Stimulated activated CD8-positive, alpha-beta memory T cell treated with anti-CD3 and anti-CD28 coated beads, Interleukin-2, amount 100 ng/mL, for 1 hour (primary cell): ENCODE data around the gene COL6A3.

ENCODE experiments used
- DNase-seq, 2 donors: peaks; one replicate each; pipeline ENCODE4 v3.0.0-alpha.2; 2020; ENCODE audit warnings: low read depth in 2 of 2

The COL6A3 gene, protein sequence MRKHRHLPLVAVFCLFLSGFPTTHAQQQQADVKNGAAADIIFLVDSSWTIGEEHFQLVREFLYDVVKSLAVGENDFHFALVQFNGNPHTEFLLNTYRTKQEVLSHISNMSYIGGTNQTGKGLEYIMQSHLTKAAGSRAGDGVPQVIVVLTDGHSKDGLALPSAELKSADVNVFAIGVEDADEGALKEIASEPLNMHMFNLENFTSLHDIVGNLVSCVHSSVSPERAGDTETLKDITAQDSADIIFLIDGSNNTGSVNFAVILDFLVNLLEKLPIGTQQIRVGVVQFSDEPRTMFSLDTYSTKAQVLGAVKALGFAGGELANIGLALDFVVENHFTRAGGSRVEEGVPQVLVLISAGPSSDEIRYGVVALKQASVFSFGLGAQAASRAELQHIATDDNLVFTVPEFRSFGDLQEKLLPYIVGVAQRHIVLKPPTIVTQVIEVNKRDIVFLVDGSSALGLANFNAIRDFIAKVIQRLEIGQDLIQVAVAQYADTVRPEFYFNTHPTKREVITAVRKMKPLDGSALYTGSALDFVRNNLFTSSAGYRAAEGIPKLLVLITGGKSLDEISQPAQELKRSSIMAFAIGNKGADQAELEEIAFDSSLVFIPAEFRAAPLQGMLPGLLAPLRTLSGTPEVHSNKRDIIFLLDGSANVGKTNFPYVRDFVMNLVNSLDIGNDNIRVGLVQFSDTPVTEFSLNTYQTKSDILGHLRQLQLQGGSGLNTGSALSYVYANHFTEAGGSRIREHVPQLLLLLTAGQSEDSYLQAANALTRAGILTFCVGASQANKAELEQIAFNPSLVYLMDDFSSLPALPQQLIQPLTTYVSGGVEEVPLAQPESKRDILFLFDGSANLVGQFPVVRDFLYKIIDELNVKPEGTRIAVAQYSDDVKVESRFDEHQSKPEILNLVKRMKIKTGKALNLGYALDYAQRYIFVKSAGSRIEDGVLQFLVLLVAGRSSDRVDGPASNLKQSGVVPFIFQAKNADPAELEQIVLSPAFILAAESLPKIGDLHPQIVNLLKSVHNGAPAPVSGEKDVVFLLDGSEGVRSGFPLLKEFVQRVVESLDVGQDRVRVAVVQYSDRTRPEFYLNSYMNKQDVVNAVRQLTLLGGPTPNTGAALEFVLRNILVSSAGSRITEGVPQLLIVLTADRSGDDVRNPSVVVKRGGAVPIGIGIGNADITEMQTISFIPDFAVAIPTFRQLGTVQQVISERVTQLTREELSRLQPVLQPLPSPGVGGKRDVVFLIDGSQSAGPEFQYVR (N-terminal part only)

DNA sequence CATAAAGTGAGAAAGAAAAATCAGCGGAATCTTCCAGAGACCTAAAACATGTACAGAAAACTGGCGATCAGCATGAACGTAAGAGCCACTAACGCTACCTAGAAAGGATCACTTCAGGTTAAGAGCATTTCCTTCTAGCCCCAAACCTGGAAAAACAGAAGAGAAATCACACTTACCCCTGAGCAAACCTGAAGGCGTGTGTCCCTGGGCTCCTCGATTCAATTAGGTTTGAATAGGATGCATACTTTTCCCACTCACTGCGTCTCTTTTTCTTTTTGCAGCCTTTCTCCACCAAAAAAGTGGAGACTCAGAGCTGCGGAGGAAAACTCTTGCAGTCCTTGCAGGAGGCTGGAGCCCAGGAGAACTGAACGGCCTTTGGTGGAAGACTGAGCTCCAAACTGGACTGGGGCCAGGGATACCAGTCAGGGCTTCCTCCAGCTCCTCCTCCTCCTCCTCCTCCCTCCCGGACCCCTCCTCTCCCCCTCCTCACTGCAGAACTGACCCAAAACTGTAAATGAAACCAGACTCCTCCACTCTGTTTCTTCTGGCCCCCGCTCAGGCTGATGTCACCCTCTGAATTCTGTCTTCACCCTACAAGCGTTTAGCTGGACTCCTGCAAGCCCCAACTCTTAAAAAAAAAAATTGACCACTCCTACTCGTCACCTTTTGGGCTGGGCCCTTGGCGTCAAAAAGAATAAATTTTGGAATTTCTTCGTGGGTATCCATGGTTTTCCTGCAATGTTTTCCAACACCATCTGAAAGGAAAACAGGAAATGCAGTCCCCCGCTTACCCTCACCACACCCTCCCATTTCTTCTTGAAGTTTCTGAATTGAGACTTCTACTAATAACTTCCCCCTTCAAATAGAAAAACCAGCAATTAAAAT lies at the start of gene COL6A3:
COL6A3 (minus strand) TSS at position 388 of the 885 bp plus-strand sequence. CDS start 17,347 bp downstream, outside the sequence.
- no peak for DNase-seq

GRCh38 chr2:237459741-237460174 lies 45.8 kb upstream of the COL6A3 start:
- DNase-seq: no peak

DNA sequence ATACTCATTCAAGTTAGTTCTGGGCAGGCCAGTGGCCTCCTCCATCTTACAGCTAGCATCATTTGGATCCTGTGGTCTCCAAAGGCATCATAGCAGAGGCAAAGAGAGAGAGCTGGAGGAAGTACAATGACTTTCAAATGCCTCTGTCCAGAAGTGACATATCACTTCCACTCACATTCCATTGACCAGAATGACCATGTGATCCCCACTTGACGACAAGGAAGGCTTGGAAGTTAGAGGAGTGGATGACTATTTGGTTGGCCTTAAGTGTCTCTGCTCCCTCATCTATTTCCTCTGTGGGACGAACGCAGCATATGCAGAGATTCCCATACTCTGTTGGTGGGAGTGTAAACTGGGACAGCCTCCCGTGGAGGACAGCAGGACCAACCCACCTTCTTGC lies 45.3 kb upstream of the COL6A3 start:
- no peak for DNase-seq

DNA sequence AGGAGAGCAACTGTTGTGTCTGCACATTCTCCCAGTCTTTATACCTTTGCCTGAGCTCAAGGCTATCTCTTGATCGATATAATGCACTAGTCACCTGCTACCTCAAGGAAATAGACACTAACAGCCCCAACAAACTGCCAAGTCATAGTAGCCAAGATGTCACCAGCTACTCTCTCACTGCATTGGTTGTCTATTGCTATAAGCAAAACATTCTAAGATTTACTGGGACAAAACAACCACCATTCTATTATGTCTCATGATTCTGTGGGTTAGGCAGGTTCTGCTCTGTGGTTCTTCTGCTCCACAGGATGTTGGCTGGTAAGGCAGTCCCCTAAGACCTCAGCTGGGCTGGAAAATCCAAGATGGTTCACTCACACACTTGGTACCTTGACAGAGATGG lies 44.6 kb upstream of the COL6A3 start:
- no peak for DNase-seq

GRCh38 chr2:237457388-237457941 lies 43.5 kb upstream of the COL6A3 start:
- DNase-seq: no peak

DNA sequence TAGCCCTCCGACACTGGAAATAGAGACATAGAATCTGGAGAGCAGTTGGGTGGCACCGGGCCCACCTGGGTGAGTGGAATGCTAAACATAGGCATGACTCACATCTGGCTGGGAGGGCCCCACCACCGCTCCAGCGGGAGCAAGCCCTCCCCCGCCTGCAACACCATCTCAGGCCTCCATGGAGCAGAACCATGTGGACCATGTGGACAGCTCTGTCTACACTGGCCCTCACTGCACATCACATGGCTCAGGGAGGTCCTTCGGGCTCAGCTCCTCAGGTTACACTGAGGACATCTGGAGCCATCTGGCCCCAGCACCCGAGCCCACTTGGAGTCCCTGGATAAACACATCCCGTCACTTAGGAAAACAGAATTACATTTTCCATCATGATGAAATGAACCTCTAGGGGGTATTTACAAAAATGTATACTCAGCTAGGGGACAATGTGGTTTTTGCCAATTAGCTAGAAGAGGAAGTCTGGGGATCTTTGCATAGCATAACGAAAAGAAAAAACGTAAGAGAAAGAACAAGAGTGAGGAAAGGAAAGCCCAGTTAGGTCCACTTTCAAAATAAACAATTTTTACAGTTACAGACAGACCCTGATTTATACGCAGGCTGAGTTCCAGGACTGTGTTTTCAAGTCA lies 42.4 kb upstream of the COL6A3 start:
- DNase-seq: no peak

DNA sequence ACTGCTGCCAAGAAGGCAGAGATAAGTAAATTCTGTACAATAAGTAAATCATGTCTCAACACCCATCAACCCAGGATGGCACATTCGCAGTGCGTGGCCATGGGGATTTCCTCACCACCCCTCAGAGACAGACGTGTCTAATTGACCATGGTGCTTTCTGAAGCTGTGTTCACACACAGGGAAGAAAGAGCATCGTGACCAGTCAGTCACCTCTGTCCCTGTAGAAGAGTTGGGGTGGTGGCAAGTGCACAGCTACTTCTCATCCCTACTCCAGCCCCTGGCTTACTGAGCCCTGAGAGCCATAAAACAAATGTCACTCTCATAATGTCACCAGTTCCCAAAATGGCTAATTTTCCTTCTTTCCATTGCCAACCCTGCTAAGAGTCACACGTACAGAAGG lies 41.8 kb upstream of the COL6A3 start:
- no peak for DNase-seq

DNA sequence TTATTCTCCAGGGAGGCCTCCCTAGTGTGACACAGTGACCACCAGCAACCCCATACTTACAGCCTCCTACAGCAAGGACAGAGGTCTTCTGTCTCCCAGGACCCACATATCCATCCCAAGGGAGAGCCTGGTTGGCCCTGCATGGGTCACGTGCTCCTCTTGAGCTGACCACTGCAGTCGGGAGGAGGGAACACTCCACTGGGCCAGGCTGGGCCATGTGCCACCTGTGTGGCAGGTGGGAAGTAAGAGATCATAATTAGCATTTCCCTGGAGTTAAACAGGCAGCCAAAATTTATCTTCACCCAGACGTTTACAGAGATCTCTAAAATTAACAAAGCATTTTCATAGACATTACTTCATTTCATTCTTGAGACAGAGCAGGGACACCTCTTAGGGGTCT lies 39.7 kb upstream of the COL6A3 start:
- DNase-seq: no peak

- DNase-seq: no peak
These were observed 38.9 kb upstream of the COL6A3 start for GRCh38 chr2:237452861-237453260.

GRCh38 chr2:237451643-237452469 lies 37.9 kb upstream of the COL6A3 start:
- no peak for DNase-seq

GRCh38 chr2:237450583-237450982 lies 36.6 kb upstream of the COL6A3 start:
- no peak for DNase-seq

- no peak for DNase-seq
These were observed 36.1 kb upstream of the COL6A3 start for GRCh38 chr2:237450108-237450507.

- no peak for DNase-seq
These were observed 35.4 kb upstream of the COL6A3 start for GRCh38 chr2:237449193-237449881.

- DNase-seq: no peak
These were observed 34.7 kb upstream of the COL6A3 start for GRCh38 chr2:237448626-237449025.

DNA sequence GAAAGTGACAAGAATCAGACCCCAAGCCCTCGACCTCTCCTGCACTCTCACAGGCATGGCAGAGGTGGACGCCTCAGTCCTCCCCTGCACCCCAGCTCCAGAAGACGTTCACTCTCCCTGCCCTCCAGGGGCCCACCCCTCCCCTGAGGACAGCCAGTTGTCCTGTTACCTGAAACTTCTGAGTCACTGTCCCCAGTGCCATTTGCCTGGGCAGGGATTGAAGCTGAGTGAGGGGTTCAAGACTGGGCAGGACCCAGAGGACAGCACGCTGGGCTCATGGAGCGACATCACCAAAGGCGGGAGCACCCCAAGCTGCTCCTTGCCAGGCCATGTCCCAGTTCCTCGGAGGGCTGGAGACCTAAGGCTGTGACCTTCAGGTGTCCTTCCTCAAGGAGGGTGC lies 34.2 kb upstream of the COL6A3 start:
- no peak for DNase-seq

- DNase-seq: no peak
These were observed 33.5 kb upstream of the COL6A3 start for GRCh38 chr2:237447496-237447895.

DNA sequence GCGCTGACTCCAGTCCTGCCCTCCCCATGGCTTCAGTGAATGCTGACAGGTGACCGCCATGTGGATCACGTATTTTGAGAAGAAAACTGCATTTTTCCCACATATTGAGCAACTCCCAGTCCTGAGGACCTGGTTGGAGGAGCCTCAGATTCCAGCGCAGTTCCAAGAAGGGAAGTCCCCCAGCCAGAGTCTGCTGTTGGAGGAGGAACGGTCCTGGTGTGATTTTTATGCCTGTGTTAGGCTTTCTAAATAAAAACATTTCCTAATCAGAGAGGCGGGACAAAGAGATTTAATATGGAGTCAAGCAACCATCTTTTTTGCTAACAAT lies 32.3 kb upstream of the COL6A3 start:
- DNase-seq: no peak

DNA sequence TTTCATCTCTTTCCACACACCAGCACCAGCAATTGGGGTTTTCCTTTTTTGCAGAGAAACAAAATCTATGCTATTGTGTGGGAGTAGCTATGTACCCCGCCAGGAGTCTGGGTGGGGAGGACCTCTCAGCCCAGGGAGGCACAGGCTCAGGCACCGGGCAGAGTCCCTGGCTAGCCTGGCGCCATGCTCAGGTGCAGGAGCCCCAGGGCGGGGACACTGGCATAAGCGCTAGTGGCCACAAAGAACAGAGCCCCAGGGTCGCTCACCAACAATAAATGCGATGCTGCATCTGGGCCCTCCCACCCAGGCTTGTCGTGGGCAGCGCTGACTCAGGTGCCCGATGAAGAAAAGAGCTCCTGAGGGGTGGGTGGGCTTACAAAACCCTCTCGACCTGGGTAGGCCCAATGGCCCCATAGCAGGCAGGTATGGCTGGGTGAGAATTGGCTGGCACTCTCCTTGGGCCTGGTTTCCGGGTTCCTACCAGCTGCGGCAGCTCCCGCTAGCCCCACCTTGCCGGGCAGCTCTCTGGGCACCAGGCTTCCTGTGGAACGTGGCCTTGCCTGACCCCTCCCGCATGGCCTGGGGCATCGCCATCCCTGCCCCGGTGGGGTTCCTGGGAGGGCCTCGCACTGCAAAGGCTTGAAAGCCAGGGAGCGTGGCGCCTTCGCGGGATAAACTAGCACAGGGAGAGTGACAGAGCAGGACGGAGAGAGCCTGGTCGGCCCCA lies 31.8 kb upstream of the COL6A3 start:
- DNase-seq: no peak
